WTC11 (cell line): Measurements from ENCODE around the gene ZBTB11. TPM values are rescaled to one million over a fixed set of nuclear protein-coding genes. Genes with fewer than 3 reads are reported as not detected.

ENCODE experiments used
- ATAC-seq: fragments of 200-7000 bp; cut with Tn5 transposase; 2 replicates; pipeline ENCODE4 v1.10.0; 2021; ENCODE audit warnings: mild to moderate bottlenecking, moderate library complexity
- CTCF ChIA-PET: fragments of 300-600 bp; sonication (Branson Sonifier 250); formaldehyde crosslinking; loops from one replicate; lab custom pipeline; 2021; ENCODE audit warnings: antibody characterized with exemption; lab: Charles Lee
- POLR2A ChIA-PET: fragments of 350-600 bp; sonication (Branson Sonifier 250); formaldehyde crosslinking; loops from one replicate; lab custom pipeline; 2021; ENCODE audit warnings: antibody characterized with exemption; lab: Charles Lee
- DNase-seq: peaks from one replicate; pipeline ENCODE4 v3.0.0; 2021; ENCODE audit warnings: low spot score
- H3K27ac Mint-ChIP-seq: 2 replicates; pipeline ENCODE4 v1.8.0; 2021; ENCODE audit warnings: mixed read lengths
- H3K27me3 Mint-ChIP-seq: 2 replicates; pipeline ENCODE4 v1.8.0; 2021; ENCODE audit warnings: low read depth, mild to moderate bottlenecking, moderate library complexity, mixed read lengths
- H3K36me3 Mint-ChIP-seq: 2 replicates; pipeline ENCODE4 v1.8.0; 2021; ENCODE audit warnings: mixed read lengths
- H3K4me1 Mint-ChIP-seq: 2 replicates; pipeline ENCODE4 v1.8.0; 2022; ENCODE audit warnings: mixed read lengths
- H3K4me3 Mint-ChIP-seq: 2 replicates; pipeline ENCODE4 v1.8.0; 2021; ENCODE audit warnings: mild to moderate bottlenecking, moderate library complexity, mixed read lengths
- H3K9me3 Mint-ChIP-seq: 2 replicates; pipeline ENCODE4 v1.8.0; 2021; ENCODE audit warnings: mixed read lengths
- ATF3 ChIP-seq: sonication (generic); formaldehyde crosslinking; conservative IDR thresholded peaks from 2 replicates; pipeline ENCODE4 v1.8.1; 2022; ENCODE audit warnings: mild to moderate bottlenecking, missing genetic modification reagents
- E2F5 ChIP-seq: sonication (generic); formaldehyde crosslinking; IDR thresholded peaks from 2 replicates; pipeline ENCODE4 v1.8.1; 2022; ENCODE audit warnings: mild to moderate bottlenecking, moderate library complexity, missing genetic modification reagents
- ELF4 ChIP-seq: sonication (generic); formaldehyde crosslinking; IDR thresholded peaks from 2 replicates; pipeline ENCODE4 v1.8.1; 2022; ENCODE audit warnings: low read depth, mild to moderate bottlenecking, moderate library complexity, missing genetic modification reagents
- EMX1 ChIP-seq: fragments of 250-450 bp; sonication (Bioruptor Pico); IDR thresholded peaks from 2 replicates; pipeline ENCODE4 v1.8.0; 2021; ENCODE audit warnings: mild to moderate bottlenecking
- ESRRA ChIP-seq: sonication (generic); formaldehyde crosslinking; IDR thresholded peaks from 2 replicates; pipeline ENCODE4 v1.8.1; 2022; ENCODE audit warnings: mild to moderate bottlenecking, missing genetic modification reagents, borderline replicate concordance
- FOXP1 ChIP-seq: sonication (generic); formaldehyde crosslinking; IDR thresholded peaks from 2 replicates; pipeline ENCODE4 v1.8.0; 2022; ENCODE audit warnings: missing genetic modification reagents, mild to moderate bottlenecking, moderate library complexity, borderline replicate concordance
- GTF2I ChIP-seq: fragments of 250-450 bp; sonication (Bioruptor Pico); conservative IDR thresholded peaks from 2 replicates; pipeline ENCODE4 v1.4.0; 2021; ENCODE audit warnings: mild to moderate bottlenecking
- IRF2 ChIP-seq: sonication (generic); formaldehyde crosslinking; IDR thresholded peaks from 2 replicates; pipeline ENCODE4 v1.8.0; 2022; ENCODE audit warnings: low read depth, missing genetic modification reagents, borderline replicate concordance
- JAZF1 ChIP-seq: fragments of 250-450 bp; sonication (Bioruptor Pico); IDR thresholded peaks from 2 replicates; pipeline ENCODE4 v1.9.0; 2021; ENCODE audit warnings: moderate library complexity, mild to moderate bottlenecking, inconsistent platforms
- OVOL2 ChIP-seq: fragments of 250-450 bp; sonication (Bioruptor Pico); IDR thresholded peaks from 2 replicates; pipeline ENCODE4 v1.9.0; 2021; ENCODE audit warnings: mild to moderate bottlenecking, borderline replicate concordance
- SOX15 ChIP-seq: fragments of 250-450 bp; sonication (Bioruptor Pico); IDR thresholded peaks from 2 replicates; pipeline ENCODE4 v1.9.0; 2021; ENCODE audit warnings: mild to moderate bottlenecking
- STAT6 ChIP-seq: sonication (generic); formaldehyde crosslinking; conservative IDR thresholded peaks from 2 replicates; pipeline ENCODE4 v1.8.1; 2023; ENCODE audit warnings: mild to moderate bottlenecking, low read depth, missing genetic modification reagents, moderate library complexity
- TEAD4 ChIP-seq: sonication (generic); formaldehyde crosslinking; IDR thresholded peaks from 2 replicates; pipeline ENCODE4 v1.8.0; 2022; ENCODE audit warnings: mild to moderate bottlenecking, missing genetic modification reagents
- TP53 ChIP-seq: sonication (generic); formaldehyde crosslinking; IDR thresholded peaks from 2 replicates; pipeline ENCODE4 v1.8.1; 2023; ENCODE audit warnings: mild to moderate bottlenecking, missing genetic modification reagents
- ZBTB21 ChIP-seq: sonication (generic); formaldehyde crosslinking; IDR thresholded peaks from 2 replicates; pipeline ENCODE4 v1.8.1; 2023; ENCODE audit warnings: mild to moderate bottlenecking, missing genetic modification reagents, borderline replicate concordance
- ZBTB43 ChIP-seq: sonication (generic); formaldehyde crosslinking; IDR thresholded peaks from 2 replicates; pipeline ENCODE4 v1.8.1; 2023; ENCODE audit warnings: mild to moderate bottlenecking, missing genetic modification reagents
- ZNF219 ChIP-seq: sonication (generic); formaldehyde crosslinking; IDR thresholded peaks from 2 replicates; pipeline ENCODE4 v1.8.0; 2023; ENCODE audit warnings: missing genetic modification reagents, mild to moderate bottlenecking, borderline replicate concordance
- ZNF232 ChIP-seq: sonication (generic); formaldehyde crosslinking; IDR thresholded peaks from 2 replicates; pipeline ENCODE4 v1.8.0; 2022; ENCODE audit warnings: mild to moderate bottlenecking, missing genetic modification reagents
- ZNF317 ChIP-seq: sonication (generic); formaldehyde crosslinking; IDR thresholded peaks from 2 replicates; pipeline ENCODE4 v1.8.1; 2023; ENCODE audit warnings: low read depth, mild to moderate bottlenecking, moderate library complexity, missing genetic modification reagents, borderline replicate concordance
- ZNF396 ChIP-seq: fragments of 250-450 bp; sonication (Bioruptor Pico); IDR thresholded peaks from 2 replicates; pipeline ENCODE4 v1.8.0; 2021; ENCODE audit warnings: mild to moderate bottlenecking, moderate library complexity, borderline replicate concordance
- ZNF416 ChIP-seq: fragments of 250-450 bp; sonication (Bioruptor Pico); IDR thresholded peaks from 2 replicates; pipeline ENCODE4 v1.9.0; 2021; ENCODE audit warnings: mild to moderate bottlenecking, inconsistent platforms
- ZNF425 ChIP-seq: fragments of 250-450 bp; sonication (Bioruptor Pico); conservative IDR thresholded peaks from 2 replicates; pipeline ENCODE4 v1.9.0; 2021; ENCODE audit warnings: mild to moderate bottlenecking
- total RNA-seq: library from RNA; stranded (reverse); gene quantifications from 3 replicates; pipeline ENCODE4 v1.2.3, GENCODE V29; 2021

ZBTB11 gene
- total RNA-seq, 1 experiment from 2014 or later = 13.5 TPM

GRCh38 chr3:101619734-101620133, 57.2 kb downstream of the ZBTB11 start:
- Mint-ChIP-seq H3K27me3 (no peaks in the 10 kb centered on the region), H3K4me3 (no peak overlapping the region), H3K4me1 (no peaks in the 10 kb centered on the region), H3K27ac (no peak overlapping the region), H3K36me3 (peaks cover under 1% of the 10 kb centered on the region), H3K9me3 (peaks cover 10% of the 10 kb centered on the region)
- CTCF ChIA-PET = no interaction called here
- ATAC-seq (no peak), DNase-seq (no peak)
- POLR2A ChIA-PET = no interaction called here
- TF ChIP-seq ZNF425 (no peak), ATF3 (no peak), ZNF416 (CRISPR knock-in tag) (no peak), FOXP1 (CRISPR knock-in tag) (no peak), IRF2 (CRISPR knock-in tag) (no peak), OVOL2 (CRISPR knock-in tag) (no peak), ZNF219 (CRISPR knock-in tag) (no peak), EMX1 (CRISPR knock-in tag) (no peak), GTF2I (CRISPR knock-in tag) (no peak), E2F5 (CRISPR knock-in tag) (no peak), ESRRA (CRISPR knock-in tag) (no peak), SOX15 (CRISPR knock-in tag) (no peak)

GRCh38 chr3:101618726-101619125, 58.2 kb downstream of the ZBTB11 start:
- no peaks in the 10 kb centered on the region for H3K27me3 Mint-ChIP-seq
- H3K4me1 Mint-ChIP-seq = no peaks in the 10 kb centered on the region
- DNase-seq (no peak), ATAC-seq (no peak)
- POLR2A ChIA-PET = no interaction called here
- CTCF ChIA-PET = no interaction called here
- H3K27ac Mint-ChIP-seq = no peak overlapping the region
- H3K9me3 Mint-ChIP-seq = peaks cover 3% of the 10 kb centered on the region; the same call in 1 of the 2 replicates
- no peaks in the 10 kb centered on the region for H3K36me3 Mint-ChIP-seq
- TF ChIP-seq IRF2 (CRISPR knock-in tag) (no peak), ZBTB21 (no peak), TP53 (CRISPR knock-in tag) (no peak), ZNF317 (CRISPR knock-in tag) (no peak), ZNF396 (CRISPR knock-in tag) (no peak), JAZF1 (CRISPR knock-in tag) (no peak), TEAD4 (no peak), ZNF232 (CRISPR knock-in tag) (no peak), ZBTB43 (CRISPR knock-in tag) (no peak), ELF4 (no peak), STAT6 (no peak)
- H3K4me3 Mint-ChIP-seq = no peak overlapping the region
